H1 (cell line): ENCODE results near the gene SEC31A. TPM values are rescaled to one million over a fixed set of nuclear protein-coding genes. Genes with fewer than 3 reads are reported as not detected.

Source experiments
- CHD1 ChIP-seq: IDR thresholded peaks from 2 replicates; pipeline ENCODE4 v1.6.1; 2012; ENCODE audit warnings: low read depth, low read length, improper control_type of control experiment
- NANOG ChIP-seq: IDR thresholded peaks from 2 replicates; pipeline ENCODE4 v1.6.1; 2011; ENCODE audit warnings: low read length, low read depth, mild to moderate bottlenecking, inconsistent platforms; ENCODE audit not compliant: insufficient read depth, poor library complexity, severe bottlenecking
- polyA plus RNA-seq, 7 experiments: library from polyadenylated mRNA; depleted of rRNA in 3 of 7; stranded (reverse) in 5 of 7; unstranded in 2 of 7; fragments of >200 nt in 5 of 7; fragments of 200-250 nt in 2 of 7; gene quantifications; 1 replicate in 5 of 7; 2 replicates in 1 of 7; 4 replicates in 1 of 7; pipeline versions ENCODE4 v1.2.1 to v1.2.3, GENCODE V29; 2011 to 2013; ENCODE audit warnings: missing spikeins in 2 of 7, mixed read lengths in 2 of 7
- total RNA-seq: library from RNA; stranded (reverse); fragmentation: NEBNext Ultra II Directional; extraction: Animal tissue kit (Norgen Biotek cat#: 25700); gene quantifications from 2 replicates; pipeline ENCODE4 v1.2.1, GENCODE V29; 2021

SEC31A gene
- total and polyA plus RNA-seq, 2 of the 8 experiments (the other 6 are each of a cell fraction or from before 2014, with no cell fraction given) = 112 to 125 TPM

DNA sequence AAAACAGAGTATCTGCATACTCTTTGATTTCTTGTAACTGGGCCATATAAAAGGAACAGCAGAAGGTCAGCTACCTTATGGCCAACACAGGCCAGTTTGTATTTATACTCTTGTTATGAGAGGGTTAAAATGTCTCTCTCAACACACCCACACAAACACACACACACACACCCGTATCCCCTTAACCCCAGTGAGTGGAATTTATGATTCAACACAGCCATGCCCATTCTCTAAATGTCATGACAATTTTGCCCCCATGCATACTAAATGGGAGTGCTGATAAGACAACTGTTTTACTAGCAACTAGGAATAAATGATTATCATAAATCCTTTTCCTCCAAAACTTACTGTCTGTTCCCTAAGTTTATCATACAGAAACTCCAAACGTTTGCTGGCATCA is 70.3 kb downstream of the SEC31A start (continued):
- TF ChIP-seq NANOG = no peak
- TF ChIP-seq CHD1 = no peak
- TF ChIP-seq, all 59 proteins: peak for 0
